GM15510 (cell line): ENCODE data around the gene ESYT3.

ENCODE experiments used
- POLR2A ChIP-seq: IDR thresholded peaks from 3 replicates; pipeline ENCODE4 v1.6.1; 2011; ENCODE audit warnings: borderline replicate concordance; ENCODE audit not compliant: insufficient read length; ENCODE audit errors: extremely low read depth

Gene ESYT3

GRCh38 chr3:138463724-138464490 lies 29.5 kb downstream of the ESYT3 start:
- no peak for TF ChIP-seq POLR2A

GRCh38 chr3:138464491-138464860 lies 30.1 kb downstream of the ESYT3 start:
- TF ChIP-seq POLR2A, result no peak

- TF ChIP-seq POLR2A, result no peak
Observed at GRCh38 chr3:138465451-138465850, 31.0 kb downstream of the ESYT3 start.

GRCh38 chr3:138465925-138466324 lies 31.5 kb downstream of the ESYT3 start:
- TF ChIP-seq POLR2A, result no peak

GRCh38 chr3:138467931-138468330 lies 33.5 kb downstream of the ESYT3 start:
- no peak for TF ChIP-seq POLR2A

GRCh38 chr3:138468451-138468850 lies 34.0 kb downstream of the ESYT3 start:
- no peak for TF ChIP-seq POLR2A

GRCh38 chr3:138468886-138469285 lies 34.5 kb downstream of the ESYT3 start:
- TF ChIP-seq POLR2A, result no peak

- no peak for TF ChIP-seq POLR2A
Observed at GRCh38 chr3:138469874-138470273, 35.5 kb downstream of the ESYT3 start.

- no peak for TF ChIP-seq POLR2A
Observed at GRCh38 chr3:138470687-138471086, 36.3 kb downstream of the ESYT3 start.

GRCh38 chr3:138471481-138471880 lies 37.1 kb downstream of the ESYT3 start:
- TF ChIP-seq POLR2A, result no peak

GRCh38 chr3:138472141-138472825 lies 37.9 kb downstream of the ESYT3 start:
- TF ChIP-seq POLR2A, result no peak

- TF ChIP-seq POLR2A, result no peak
Observed at GRCh38 chr3:138473391-138473790, 39.0 kb downstream of the ESYT3 start.

- no peak for TF ChIP-seq POLR2A
Observed at GRCh38 chr3:138474163-138474562, 39.7 kb downstream of the ESYT3 start.

- no peak for TF ChIP-seq POLR2A
Observed at GRCh38 chr3:138476526-138476925, 42.1 kb downstream of the ESYT3 start.

- no peak for TF ChIP-seq POLR2A
Observed at GRCh38 chr3:138477120-138477519, 42.7 kb downstream of the ESYT3 start.

- no peak for TF ChIP-seq POLR2A
Observed at GRCh38 chr3:138477801-138478200, 43.4 kb downstream of the ESYT3 start.
